Mononuclear cell (primary cell): ENCODE measurements around the gene MUC13. TPM values are rescaled to one million over a fixed set of nuclear protein-coding genes. Genes with fewer than 3 reads are reported as not detected.

Experiments used
- total RNA-seq: library from RNA; depleted of rRNA; stranded (reverse); fragments of >200 nt; gene quantifications from one replicate; pipeline ENCODE4 v1.2.3, GENCODE V29; 2012

MUC13 gene
- total RNA-seq, 1 donor = under 0.01 TPM

Other genes with a start within 250 kb of the MUC13 start
- gene UMPS, start 204.3 kb downstream of the MUC13 start, total RNA-seq = 15.4 TPM
- 10.4 TPM for gene ITGB5, start 47.4 kb downstream of the MUC13 start, total RNA-seq
- 11.0 TPM for gene HEG1, start 121.2 kb upstream of the MUC13 start, total RNA-seq